KOPT-K1 (cell line): ENCODE results near the gene PTPRN2.
"Not testable (repeated sequence)": the region's sequence is repeated elsewhere in the genome, so short reads cannot be mapped to it uniquely, and the experiment has no call there.

ENCODE experiments used
- H3K27ac ChIP-seq: fragments of 200-600 bp; sonication (generic); 2 replicates; pipeline ENCODE4 v1.5.1; 2016; ENCODE audit warnings: antibody characterized with exemption, mild to moderate bottlenecking, low read depth, low read length; ENCODE audit not compliant: poor library complexity, severe bottlenecking
- H3K36me3 ChIP-seq: fragments of 200-600 bp; sonication (generic); 2 replicates; pipeline ENCODE4 v1.5.1; 2017; ENCODE audit warnings: antibody characterized with exemption, mild to moderate bottlenecking, low read length, moderate library complexity; ENCODE audit not compliant: insufficient read depth
- H3K9me3 ChIP-seq: fragments of 200-600 bp; sonication (generic); 2 replicates; pipeline ENCODE4 v1.5.1; 2017; ENCODE audit warnings: antibody characterized with exemption, low read length, mild to moderate bottlenecking; ENCODE audit not compliant: insufficient read depth, poor library complexity, severe bottlenecking

PTPRN2 gene

GRCh38 chr7:158053183-158053915 is 534.3 kb downstream of the PTPRN2 start:
- Histone ChIP-seq H3K27ac (no peak overlapping the region), H3K9me3 (no peaks in the 10 kb centered on the region)

GRCh38 chr7:158052381-158053060 is 535.1 kb downstream of the PTPRN2 start:
- H3K27ac ChIP-seq: no peak overlapping the region
- no peaks in the 10 kb centered on the region for H3K9me3 ChIP-seq
- H3K36me3 ChIP-seq: no peaks in the 10 kb centered on the region

More at GRCh38 chr7:158053183-158053915, 534.3 kb downstream of the PTPRN2 start:
- H3K36me3 ChIP-seq: no peaks in the 10 kb centered on the region

GRCh38 chr7:158051776-158052175 is 535.8 kb downstream of the PTPRN2 start:
- Histone ChIP-seq H3K27ac (no peak overlapping the region), H3K36me3 (no peaks in the 10 kb centered on the region), H3K9me3 (no peaks in the 10 kb centered on the region)

- Histone ChIP-seq H3K27ac (no peak overlapping the region), H3K9me3 (no peaks in the 10 kb centered on the region), H3K36me3 (no peaks in the 10 kb centered on the region)
These were observed 536.5 kb downstream of the PTPRN2 start for GRCh38 chr7:158050978-158051651.

GRCh38 chr7:158050441-158050977 is 537.1 kb downstream of the PTPRN2 start:
- Histone ChIP-seq H3K36me3 (no peaks in the 10 kb centered on the region), H3K27ac (no peak overlapping the region), H3K9me3 (no peaks in the 10 kb centered on the region)

- Histone ChIP-seq H3K36me3 (no peaks in the 10 kb centered on the region), H3K9me3 (no peaks in the 10 kb centered on the region), H3K27ac (no peak overlapping the region)
These were observed 538.4 kb downstream of the PTPRN2 start for GRCh38 chr7:158049271-158049670.

- Histone ChIP-seq H3K36me3 (no peaks in the 10 kb centered on the region), H3K27ac (no peak overlapping the region), H3K9me3 (no peaks in the 10 kb centered on the region)
These were observed 539.1 kb downstream of the PTPRN2 start for GRCh38 chr7:158048569-158048968.

- Histone ChIP-seq H3K9me3 (no peaks in the 10 kb centered on the region), H3K36me3 (no peaks in the 10 kb centered on the region), H3K27ac (no peak overlapping the region)
These were observed 540.1 kb downstream of the PTPRN2 start for GRCh38 chr7:158047391-158048059.

GRCh38 chr7:158046246-158046645 is 541.4 kb downstream of the PTPRN2 start:
- H3K36me3 ChIP-seq, H3K27ac ChIP-seq, H3K9me3 ChIP-seq: not testable (repeated sequence)

- H3K27ac ChIP-seq: no peak overlapping the region
- H3K9me3 ChIP-seq: peaks cover 4% of the 10 kb centered on the region
- no peaks in the 10 kb centered on the region for H3K36me3 ChIP-seq
These were observed 543.2 kb downstream of the PTPRN2 start for GRCh38 chr7:158044482-158044823.

- Histone ChIP-seq H3K27ac (no peak overlapping the region), H3K9me3 (peaks cover 11% of the 10 kb centered on the region)
These were observed 543.8 kb downstream of the PTPRN2 start for GRCh38 chr7:158043551-158044481.

GRCh38 chr7:158042156-158042880 is 545.3 kb downstream of the PTPRN2 start:
- Histone ChIP-seq H3K9me3 (peaks cover 17% of the 10 kb centered on the region), H3K36me3 (no peaks in the 10 kb centered on the region), H3K27ac (no peak overlapping the region)

More at GRCh38 chr7:158043551-158044481, 543.8 kb downstream of the PTPRN2 start:
- H3K36me3 ChIP-seq: no peaks in the 10 kb centered on the region

GRCh38 chr7:158040199-158040598 is 547.4 kb downstream of the PTPRN2 start:
- Histone ChIP-seq H3K27ac (no peak overlapping the region), H3K9me3 (peaks cover 17% of the 10 kb centered on the region), H3K36me3 (no peaks in the 10 kb centered on the region)
